GM11168 (cell line): ENCODE results near the gene COL5A1.
"Not testable (repeated sequence)": the region's sequence is repeated elsewhere in the genome, so short reads cannot be mapped to it uniquely, and the experiment has no call there.

Experiments used
- in situ Hi-C: fragments of 300-500 bp; cut with MboI; formaldehyde crosslinking; loops from one replicate; pipeline ENCODE4 v1.12.0; 2022; ENCODE audit warnings: low sequenced_read_pairs; ENCODE audit not compliant: unreplicated experiment

Gene COL5A1

DNA sequence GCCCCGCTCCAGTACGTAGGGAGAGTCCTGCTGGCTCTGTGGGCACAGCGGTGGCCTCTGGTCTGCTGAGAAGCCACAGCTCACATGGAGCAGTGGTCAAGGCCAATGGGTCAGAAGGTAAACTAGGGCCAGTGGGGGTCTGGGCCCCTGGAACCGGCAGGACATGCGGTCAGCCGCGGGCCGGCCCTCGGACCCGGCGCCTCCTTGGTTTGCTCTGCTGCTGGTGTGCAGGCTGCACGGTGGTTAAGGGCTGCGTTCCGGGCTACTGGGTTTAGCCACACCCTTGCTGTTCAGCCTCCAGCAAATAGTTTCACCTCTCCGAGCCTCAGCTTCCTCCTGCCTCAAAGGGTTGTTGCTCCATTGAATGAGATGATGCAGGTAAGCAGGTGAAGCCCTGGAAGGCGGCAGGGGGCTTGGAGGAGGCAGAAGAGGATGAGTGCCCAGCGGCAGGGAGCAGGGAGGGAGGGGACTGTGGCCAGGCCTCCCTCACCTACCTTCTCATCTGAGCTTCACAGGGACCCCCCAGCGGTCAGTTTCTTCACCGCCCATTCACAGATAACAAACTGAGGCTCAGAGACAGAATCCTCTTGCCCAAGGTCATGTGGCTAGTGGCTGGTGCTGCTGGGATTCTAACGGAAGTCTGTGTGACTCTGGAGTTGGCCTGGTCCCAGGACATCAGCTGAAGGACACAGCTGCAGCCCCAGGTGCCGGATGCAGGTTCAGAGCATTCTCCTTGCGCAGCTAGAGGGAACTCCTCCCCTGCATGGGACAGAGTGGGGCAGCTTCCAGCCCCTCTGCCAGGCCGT is 3.7 kb upstream of the COL5A1 start:
- in situ Hi-C loops, result no loop called here

DNA sequence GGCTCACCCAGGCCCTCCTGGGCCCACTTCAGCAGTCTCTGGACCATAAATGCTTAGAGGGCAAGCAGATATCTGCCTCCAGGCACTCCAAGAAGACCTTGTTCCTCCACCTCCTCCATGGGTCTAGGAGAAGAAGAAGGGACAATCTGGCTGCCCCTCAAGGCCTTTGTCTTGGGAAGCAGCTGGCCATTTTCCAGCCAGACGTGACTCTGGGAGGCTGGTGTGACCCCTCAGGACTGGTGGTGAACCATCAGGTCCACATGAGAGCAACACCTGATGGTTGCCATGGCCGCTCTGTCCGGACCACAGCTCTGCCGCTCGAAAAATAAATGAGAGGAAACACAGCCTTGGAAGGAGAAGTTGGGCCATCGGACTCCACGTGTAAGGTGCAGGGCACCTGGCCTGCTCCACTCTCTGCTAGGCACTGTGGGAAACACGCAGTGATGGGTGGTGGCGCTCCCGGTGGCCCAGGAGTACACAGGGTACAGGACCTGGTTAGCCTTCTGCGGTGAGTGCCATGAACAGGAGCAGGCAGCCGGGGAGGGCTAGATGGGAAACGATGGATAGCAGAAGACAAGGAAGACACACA is 3.0 kb upstream of the COL5A1 start:
- in situ Hi-C loops, result no loop called here

DNA sequence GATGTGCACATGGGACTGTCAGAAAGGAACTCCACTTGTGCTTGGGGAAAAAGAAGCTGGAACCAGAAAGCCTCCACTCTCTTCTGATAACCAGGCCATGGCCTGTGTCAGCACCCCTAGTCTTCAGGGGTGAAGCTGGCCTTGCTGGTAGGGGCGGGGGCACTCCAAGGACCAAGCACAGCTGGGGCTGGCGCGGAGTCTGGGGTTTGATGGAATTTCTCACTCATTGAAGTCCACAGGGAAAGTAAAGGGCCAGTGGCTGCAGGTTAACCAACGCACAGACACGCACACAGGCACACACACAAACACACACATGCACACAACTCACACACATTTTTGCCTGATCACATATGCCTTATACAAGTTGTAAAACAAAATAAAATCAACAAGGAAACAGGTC is 1.6 kb upstream of the COL5A1 start:
- in situ Hi-C loops, result no loop called here

GRCh38 chr9:134640506-134641172 is 964 bp upstream of the COL5A1 start:
- in situ Hi-C loops, result no loop called here

- in situ Hi-C loops, result no loop called here
These were observed 384 bp downstream of the COL5A1 start for GRCh38 chr9:134641990-134642384.

- in situ Hi-C loops, result no loop called here
These were observed 980 bp downstream of the COL5A1 start for GRCh38 chr9:134642385-134643181.

DNA sequence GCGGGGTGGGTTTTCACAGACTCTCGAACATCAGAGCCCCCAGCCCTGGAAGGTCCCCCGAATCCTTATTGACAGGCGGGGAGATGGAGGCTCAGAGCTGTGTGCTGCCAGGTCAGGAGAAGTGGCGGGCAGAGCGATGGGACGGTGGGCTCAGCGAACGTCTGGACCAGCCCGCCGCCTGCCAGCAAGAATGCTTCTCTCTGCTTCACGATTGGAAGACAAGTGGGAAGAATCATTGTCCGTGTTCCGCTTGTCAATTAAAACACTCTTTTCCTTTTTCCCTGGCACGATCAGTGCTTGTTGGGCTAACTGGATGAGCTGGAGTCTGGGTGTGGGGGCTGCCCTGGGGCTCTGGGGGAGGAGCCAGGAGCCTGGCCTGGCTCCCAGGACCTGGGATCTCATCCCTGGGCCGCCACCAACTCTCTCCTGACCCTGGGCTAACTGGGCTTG is 1.6 kb downstream of the COL5A1 start:
- in situ Hi-C loops, result no loop called here

DNA sequence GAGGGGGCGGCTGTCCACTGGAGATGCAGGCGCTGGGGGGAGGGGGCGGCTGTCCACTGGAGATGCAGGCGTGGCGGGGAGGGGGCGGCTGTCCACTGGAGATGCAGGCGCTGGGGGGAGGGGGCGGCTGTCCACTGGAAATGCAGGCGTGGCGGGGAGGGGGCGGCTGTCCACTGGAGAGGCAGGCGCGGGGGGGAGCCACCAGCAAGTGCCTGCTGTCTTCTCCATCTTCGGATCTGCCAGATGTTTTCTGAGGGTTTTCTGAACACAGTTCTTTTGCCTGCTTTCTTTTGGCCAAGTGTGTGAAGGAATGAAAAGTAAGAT is 2.8 kb downstream of the COL5A1 start:
- in situ Hi-C loops, result not testable (repeated sequence)

DNA sequence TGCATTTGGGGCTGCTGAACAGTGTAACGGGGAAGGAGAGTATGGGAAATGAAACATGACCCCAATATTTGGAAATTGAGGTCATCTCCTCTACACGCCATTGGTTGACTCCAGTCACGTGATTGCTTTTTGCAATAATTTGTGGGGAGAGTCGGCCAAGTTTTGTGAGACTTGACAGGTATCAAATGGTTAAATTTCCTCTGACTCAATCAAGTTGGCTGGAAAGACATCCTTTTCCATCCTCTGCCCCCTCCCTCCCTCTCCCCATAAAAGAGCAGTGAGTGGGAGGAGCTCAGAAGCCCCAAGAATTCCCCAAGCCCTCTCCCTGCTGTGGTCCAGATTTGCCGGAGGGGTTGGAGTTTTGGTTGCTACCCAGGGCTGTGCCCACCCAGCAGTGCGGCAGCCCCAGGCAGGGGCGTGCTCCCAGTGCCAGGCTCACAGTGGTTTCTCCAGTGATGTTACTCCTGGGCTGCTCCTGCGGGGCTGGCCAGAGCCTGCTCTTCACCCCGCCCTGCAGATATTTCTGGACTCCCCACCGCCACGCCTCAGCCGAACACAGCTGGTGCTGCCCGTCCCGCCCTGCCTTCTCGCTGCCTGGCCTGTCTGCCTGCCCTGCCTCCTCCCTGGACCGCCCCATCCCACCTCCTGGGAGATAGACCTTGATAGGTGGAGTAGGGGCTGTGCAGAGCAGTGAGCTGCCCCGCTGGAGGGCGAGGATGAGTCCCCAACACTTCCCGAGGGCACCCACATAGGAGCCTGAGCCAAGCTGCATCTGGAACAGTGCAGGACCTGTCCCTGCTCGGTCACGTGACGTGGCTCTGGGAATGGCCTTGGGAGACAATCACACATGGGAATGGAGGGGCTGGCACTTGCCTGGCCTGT is 3.4 kb downstream of the COL5A1 start:
- in situ Hi-C loops, result no loop called here

GRCh38 chr9:134645607-134646365 is 4.2 kb downstream of the COL5A1 start:
- in situ Hi-C loops, result no loop called here

DNA sequence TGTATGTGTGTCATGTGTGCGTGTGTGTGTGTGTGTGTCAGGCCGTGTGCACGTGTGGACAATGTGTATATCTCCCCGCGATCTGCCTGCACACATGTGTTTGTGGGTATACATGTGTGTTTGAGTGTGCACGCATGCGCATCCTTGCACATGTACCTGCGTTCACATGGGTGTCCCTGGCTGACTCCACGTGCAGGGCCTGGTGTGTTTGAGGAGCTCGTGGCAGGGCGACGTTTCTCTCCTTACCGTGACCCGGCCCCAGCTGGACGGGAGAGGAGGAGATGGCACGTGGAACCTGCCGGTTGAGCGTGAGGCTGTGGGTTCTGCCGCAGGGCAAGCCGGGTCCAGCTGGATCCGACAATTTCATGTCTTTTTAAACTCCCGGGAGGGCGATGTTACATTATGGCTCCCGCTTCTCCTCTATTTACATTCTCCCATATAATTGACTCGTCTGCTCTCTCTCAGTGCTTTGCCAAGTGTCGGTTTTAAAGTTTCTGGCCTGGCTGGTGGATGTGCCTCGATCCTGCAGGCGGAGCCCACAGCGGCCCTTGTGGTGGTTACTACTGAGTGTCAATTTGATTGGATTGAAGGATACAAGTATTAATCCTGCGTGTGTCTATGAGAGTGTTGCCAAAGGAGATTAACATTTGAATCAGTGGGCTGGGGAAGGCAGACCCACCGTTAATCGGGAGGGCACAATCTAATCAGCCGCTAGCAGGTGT is 5.9 kb downstream of the COL5A1 start:
- in situ Hi-C loops, result no loop called here

DNA sequence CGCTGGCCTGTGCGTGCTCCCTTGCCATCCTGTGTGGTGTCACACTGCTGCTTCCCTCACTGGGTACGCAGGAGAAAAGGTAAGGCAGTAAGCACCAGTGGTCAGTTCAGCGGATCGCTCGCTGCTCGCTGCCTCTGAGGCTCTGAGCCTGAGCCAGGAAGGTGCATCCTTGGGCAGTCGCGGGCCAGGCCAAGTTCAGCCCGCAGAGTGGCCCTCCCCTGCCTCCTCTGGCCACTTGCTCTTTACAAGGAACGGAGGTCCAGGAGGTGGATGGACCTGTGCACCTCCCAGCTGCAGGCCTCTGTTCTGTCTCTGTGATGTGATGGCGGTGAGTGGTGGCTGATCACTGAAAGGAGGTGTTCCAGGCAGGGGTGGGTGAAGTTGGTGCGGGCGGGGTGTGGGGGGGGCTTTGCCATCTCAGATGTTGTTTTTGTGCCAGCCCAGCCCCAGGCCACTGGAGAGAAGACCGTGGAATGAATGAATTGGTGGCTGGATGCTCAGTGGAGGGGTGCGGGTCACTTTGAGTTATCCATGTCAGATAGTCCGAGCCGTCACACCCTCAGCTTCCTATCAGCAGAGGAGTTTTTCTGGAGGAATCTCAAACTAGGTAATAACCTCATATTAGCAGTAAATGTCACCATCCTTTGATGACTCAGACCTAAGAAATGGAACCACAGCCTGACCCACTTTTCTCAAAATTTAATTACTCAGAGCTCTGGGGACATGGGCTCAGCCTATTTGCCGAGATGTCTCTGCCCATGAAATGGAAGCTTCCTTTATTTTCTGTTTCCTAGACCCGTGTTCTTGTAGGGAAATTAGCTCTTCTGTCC is 7.3 kb downstream of the COL5A1 start:
- in situ Hi-C loops, result no loop called here

DNA sequence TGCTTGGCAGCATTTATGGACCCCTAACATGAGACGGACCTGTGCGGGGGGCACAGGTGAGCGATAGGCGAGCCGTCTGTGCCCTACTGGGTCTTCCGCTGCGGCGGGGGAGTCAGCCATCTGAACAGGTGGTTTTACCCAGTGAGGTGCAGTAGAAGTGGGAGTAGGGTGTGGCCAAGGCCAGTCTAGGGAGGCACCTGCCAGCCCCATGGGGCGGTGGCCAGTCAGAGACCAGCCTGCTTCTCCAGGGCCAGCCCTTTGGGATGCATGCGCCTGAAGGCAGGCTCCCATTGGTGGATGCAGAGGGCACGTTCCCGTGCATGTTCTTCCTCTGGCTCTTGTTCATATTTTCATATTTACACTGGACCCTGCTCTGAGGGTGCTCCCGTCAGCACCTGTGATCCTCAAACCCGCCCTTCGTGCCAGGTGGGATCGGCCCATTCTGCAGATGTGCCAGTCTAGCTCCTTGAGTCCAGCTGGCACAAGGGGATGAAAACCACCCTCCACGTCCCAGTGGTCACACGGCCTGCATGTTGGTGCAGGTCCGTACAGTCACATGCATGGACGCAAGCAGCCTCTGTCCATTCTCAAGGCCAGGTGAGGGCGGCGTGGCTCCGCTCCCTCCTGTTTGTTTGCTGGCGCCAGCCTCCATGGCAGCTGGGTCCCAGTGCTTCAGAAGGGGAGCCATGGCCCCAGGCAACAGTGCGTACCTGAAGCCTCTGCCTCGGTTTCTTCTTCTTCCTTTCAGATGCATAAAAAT is 9.0 kb downstream of the COL5A1 start:
- in situ Hi-C loops, result no loop called here

DNA sequence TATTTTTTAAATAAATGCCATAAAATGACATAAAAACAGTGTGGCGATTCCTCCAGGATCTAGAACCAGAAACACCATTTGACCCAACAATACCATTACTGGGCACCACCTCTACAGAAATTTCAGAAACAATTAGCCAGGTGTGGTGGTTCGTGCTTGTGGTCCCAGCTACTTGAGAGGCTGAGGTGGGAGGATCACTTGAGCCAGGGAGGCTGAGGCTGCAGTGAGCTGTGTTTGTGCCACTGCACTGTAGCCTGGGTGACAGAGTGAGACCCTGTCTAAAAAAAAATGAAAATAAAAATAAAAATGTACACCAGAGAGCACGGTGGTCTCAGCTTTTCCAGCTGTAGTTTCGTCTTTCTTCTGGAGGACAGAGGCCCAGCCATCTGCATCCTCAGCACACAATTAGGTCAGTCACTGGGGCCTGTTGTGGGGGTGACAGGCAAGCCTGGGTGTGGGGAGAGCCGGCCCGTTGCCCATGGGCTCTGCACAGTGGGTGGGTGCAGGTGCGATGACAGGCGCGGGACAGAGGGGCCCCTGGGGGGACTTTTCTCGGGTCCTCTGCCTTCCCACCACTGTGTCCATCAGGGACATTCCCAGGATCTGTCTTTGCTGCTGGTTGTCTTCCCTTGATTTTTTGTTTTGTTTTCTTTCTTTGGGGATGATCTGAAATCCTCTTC is 9.8 kb downstream of the COL5A1 start:
- in situ Hi-C loops, result no loop called here

GRCh38 chr9:134652291-134653225 is 11.0 kb downstream of the COL5A1 start:
- in situ Hi-C loops, result no loop called here
